GM19099 (cell line): ENCODE data around the gene KLF2.

ENCODE experiments used
- POLR2A ChIP-seq: IDR thresholded peaks from 3 replicates; pipeline ENCODE4 v1.6.1; 2011; ENCODE audit warnings: low read depth; ENCODE audit not compliant: insufficient read length; ENCODE audit errors: extremely low read depth

The KLF2 gene

DNA sequence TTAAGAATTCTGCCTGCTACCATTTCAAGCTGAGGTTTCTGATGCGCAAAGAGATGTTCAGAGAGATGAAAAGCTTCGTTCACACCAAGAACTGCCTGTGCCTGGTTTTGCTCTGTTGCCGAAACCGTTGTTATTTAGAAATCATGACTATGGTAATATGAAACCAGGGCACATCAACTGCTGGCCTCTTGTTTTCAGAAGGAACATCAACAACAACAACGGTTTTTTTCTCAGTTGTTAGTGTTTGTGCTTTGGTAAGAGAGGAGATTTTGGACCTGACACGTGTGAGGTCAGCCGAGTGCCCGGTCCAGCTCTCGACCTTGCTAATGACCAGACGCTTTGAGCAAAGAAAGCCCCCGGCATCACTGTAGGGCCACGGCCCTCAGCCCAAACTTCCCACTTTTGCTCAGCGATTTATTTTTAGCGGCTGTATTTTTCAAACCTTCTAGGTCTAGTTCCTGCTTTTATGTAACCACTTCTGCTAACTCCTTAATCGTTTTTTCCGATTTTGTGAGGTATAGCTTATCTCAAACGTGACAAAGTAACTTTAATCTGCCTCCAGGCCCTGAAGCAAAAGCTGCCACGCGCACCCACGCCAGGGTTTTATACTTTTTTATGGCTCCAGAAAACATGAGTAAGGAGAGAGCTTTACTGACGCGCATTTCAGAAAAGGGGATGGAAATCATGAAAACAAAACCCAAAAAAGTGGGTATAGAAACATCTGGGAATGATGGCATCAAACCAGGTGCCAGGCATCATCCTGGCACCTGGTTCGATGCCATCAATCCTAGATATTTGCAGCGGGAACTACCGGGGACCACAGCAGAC is 42.0 kb downstream of the KLF2 start:
- TF ChIP-seq POLR2A: peak; percentile 27

- TF ChIP-seq POLR2A: no peak
Observed at GRCh38 chr19:16367261-16367683, 42.6 kb downstream of the KLF2 start.

GRCh38 chr19:16368385-16369305 is 44.0 kb downstream of the KLF2 start:
- TF ChIP-seq POLR2A: no peak

DNA sequence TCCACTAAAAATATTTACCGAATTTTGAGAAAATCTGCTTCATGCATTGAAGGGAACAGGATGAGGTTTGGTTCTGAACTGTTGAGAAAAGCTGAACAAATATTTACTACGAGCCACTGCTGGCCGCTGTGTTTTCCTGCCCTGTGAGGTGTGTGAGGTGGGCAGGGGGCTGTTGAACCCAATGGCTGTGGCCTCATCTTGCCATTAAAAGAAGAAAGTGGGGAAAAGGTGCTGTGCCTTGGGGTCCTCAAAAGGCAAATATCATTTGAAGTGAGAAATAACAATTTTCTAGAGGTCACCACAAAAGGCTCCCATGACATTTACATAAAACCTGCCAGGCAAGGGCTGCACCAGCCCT is 44.7 kb downstream of the KLF2 start:
- no peak for TF ChIP-seq POLR2A

GRCh38 chr19:16369664-16370576 is 45.3 kb downstream of the KLF2 start:
- no peak for TF ChIP-seq POLR2A

- no peak for TF ChIP-seq POLR2A
Observed at GRCh38 chr19:16370641-16371391, 46.2 kb downstream of the KLF2 start.

DNA sequence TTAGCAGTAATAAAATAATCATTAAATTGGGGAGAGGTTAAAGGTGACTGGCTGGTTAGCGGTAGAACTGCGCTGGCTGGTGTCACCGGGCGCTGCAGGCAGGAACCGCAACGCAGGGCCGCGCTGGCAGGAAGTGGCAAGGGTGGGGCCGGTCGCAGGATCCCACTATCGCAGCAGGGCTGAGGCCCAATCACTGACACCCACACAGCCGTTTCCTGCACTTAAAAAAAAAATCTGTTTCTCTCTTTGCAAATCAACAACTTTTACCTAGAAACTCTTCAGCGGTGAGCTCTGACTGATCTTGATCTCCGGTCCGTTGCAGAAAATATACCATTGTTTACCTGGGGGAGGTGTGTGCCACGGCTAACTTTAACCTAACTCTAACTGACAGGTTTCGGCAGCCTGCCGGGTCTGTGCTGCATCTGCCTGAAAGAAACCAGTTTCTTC is 46.9 kb downstream of the KLF2 start:
- TF ChIP-seq POLR2A: no peak

- TF ChIP-seq POLR2A: no peak
Observed at GRCh38 chr19:16372065-16372915, 47.7 kb downstream of the KLF2 start.

DNA sequence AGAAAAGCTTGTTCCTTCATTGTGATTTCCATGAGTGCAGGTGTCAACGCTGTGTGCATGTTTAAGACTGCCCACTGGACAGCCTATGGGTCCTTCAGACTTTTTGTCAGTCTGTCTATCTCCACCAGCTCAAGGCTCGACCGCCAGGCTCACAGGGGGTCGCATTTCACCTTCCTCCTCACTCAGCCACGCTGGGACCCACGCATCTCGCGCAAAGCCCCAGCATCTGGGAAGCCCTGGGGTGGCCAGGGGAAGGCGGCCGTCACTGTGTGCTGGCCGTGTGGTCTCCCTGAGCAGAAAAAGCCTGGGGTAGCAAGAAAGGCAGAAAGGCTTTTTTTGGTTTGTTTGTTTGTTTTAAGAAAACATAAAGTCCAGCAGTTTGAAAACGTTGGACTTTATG is 48.5 kb downstream of the KLF2 start:
- no peak for TF ChIP-seq POLR2A

- no peak for TF ChIP-seq POLR2A
Observed at GRCh38 chr19:16373532-16373931, 48.9 kb downstream of the KLF2 start.

DNA sequence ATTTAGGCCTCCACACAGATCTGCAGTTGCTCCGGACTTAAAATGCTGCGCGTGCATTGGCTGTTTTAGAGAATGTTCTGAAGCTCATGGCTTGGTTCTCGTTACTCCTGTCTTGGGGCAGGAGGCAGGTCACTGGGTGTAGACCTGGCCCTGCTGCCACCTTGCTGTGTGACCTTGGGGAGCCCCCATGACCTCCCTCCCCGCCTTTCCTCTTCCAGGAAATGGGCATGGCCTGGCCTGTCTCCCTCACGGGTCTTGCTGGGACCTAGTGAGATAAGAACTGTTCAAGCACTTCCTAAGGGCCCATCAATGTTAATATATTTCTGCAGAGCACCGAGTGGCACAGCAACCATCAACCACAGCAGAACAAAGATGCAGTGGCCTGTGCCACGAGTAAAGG is 49.4 kb downstream of the KLF2 start:
- TF ChIP-seq POLR2A: no peak

DNA sequence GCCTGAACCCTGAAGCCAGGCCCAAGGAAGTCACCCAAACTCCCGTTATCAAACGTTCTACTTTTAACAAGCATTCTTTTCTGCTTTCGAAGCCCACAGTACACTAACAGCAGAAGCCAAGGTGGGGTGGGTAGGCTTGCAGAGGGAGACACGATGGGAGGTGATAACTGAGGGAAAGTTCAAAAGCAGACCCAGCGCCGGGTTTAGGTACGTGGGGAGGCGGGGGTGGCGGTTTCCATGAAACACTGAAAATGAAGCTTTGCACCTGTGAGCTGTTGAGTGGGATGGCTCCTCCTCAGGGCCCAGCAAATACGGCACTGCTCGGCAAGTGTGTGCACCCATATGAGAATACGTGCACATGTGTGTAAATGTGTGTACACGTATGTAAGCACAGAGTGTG is 49.8 kb downstream of the KLF2 start:
- no peak for TF ChIP-seq POLR2A

DNA sequence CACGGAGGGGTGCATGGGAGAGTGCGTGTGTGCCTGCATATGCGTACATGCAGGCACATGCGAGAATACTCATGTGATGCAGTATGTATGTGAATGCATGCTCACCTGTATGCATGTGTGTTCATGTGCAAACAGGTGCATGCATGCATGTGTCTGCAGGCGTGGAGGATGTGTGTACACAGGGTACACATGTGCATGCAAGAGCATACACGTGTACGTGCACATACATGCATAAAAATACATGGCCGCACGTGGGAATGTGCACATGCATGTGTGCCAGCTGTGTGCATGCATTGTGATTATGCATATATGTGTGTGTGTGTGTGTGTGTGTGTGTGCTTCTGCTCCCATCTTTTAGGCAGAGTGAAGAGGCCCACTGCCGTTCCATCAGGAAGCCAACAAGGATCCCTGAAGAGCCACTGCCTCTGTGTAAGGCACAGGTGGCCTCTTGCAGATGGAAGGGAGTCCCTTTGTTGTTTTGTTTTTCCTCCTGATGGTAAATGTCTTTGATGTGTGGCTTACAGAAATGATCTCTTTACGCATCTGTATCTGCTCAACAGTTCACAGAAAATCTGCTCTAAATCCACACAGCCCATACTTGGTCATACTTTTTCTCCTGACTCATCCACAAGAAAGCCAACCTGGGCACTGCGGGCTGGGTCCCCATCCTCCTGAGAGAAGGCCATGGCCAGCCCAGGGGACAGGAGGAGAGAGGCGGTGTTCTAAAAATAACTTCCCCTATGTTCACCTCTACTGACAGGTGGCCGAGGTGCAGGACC is 50.7 kb downstream of the KLF2 start:
- TF ChIP-seq POLR2A: no peak

DNA sequence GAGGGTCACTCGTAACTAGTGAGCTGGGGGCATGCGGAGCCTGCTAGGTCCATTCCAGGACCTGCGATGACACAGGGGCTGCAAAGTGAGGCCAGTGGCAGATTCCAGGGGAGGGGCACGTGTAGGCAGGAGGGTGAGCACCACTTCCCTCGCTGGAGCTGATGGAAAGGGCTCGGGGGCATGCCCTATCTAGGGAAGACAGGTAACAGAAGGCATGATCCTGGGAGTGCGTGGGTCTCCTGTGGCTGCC is 51.2 kb downstream of the KLF2 start:
- no peak for TF ChIP-seq POLR2A
